SK-N-MC (cell line): Measurements from ENCODE around the gene ACTR2.

ENCODE experiments used
- DNase-seq: peaks from one replicate; pipeline ENCODE4 v3.0.0-alpha.2; 2011; ENCODE audit warnings: low read depth, low spot score
- H3K27ac ChIP-seq: fragments of 200-600 bp; sonication (generic); 2 replicates; pipeline ENCODE4 v1.5.1; 2016; ENCODE audit warnings: mixed run types
- H3K36me3 ChIP-seq: fragments of 200-600 bp; sonication (generic); 2 replicates; pipeline ENCODE4 v1.6.1; 2017; ENCODE audit warnings: antibody characterized with exemption, low read length, mixed read lengths; ENCODE audit not compliant: insufficient read depth
- H3K4me3 ChIP-seq: fragments of 200-600 bp; sonication (generic); 2 replicates; pipeline ENCODE4 v1.5.1; 2016
- H3K9ac ChIP-seq: fragments of 200-600 bp; sonication (generic); 2 replicates; pipeline ENCODE4 v1.8.0; 2017; ENCODE audit warnings: mixed run types, mixed read lengths; ENCODE audit not compliant: insufficient read length
- H3K9me3 ChIP-seq: fragments of 200-600 bp; sonication (generic); 2 replicates; pipeline ENCODE4 v1.6.1; 2017; ENCODE audit warnings: low read depth, mild to moderate bottlenecking, antibody characterized with exemption, low read length, moderate library complexity, mixed read lengths
- EZH2 ChIP-seq: fragments of 200-600 bp; sonication (generic); IDR thresholded peaks from one replicate; pipeline ENCODE4 v1.6.1; 2017; ENCODE audit warnings: antibody characterized with exemption
- FOXP2 ChIP-seq: optimal IDR thresholded peaks from 2 replicates; pipeline ENCODE3; 2011; ENCODE audit warnings: mild to moderate bottlenecking, moderate library complexity; ENCODE audit not compliant: insufficient read depth; ENCODE audit errors: extremely low read length, control extremely low read depth
- POLR2AphosphoS5 ChIP-seq: IDR thresholded peaks from 2 replicates; pipeline ENCODE4 v1.6.1; 2012; ENCODE audit warnings: mild to moderate bottlenecking, low read depth, low read length, borderline replicate concordance

Gene ACTR2

DNA sequence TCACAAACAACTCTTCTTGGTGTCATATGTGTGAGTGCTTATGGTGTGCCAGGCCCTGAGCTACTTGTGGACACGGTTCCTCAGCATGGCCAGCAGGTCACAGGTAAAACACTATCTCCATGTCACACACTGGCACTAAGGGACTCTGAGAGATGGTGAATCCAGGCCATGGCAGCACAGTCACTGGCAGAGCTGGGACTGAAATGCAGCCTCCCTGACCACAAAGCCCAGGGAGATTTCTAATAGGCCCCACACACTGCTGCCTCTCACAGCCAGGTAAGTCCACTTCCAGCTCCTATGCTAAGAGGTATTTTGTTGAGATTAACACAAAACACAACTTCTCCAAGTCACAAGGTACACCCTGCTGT lies 92.0 kb downstream of the ACTR2 start:
- Histone ChIP-seq H3K27ac (no peak overlapping the region), H3K9ac (no peak overlapping the region), H3K36me3 (peaks cover 14% of the 10 kb centered on the region), H3K4me3 (no peak overlapping the region), H3K9me3 (no peaks in the 10 kb centered on the region)
- DNase-seq: no peak
- no peak for TF ChIP-seq POLR2AphosphoS5
- TF ChIP-seq FOXP2: no peak
- TF ChIP-seq EZH2: no peak

DNA sequence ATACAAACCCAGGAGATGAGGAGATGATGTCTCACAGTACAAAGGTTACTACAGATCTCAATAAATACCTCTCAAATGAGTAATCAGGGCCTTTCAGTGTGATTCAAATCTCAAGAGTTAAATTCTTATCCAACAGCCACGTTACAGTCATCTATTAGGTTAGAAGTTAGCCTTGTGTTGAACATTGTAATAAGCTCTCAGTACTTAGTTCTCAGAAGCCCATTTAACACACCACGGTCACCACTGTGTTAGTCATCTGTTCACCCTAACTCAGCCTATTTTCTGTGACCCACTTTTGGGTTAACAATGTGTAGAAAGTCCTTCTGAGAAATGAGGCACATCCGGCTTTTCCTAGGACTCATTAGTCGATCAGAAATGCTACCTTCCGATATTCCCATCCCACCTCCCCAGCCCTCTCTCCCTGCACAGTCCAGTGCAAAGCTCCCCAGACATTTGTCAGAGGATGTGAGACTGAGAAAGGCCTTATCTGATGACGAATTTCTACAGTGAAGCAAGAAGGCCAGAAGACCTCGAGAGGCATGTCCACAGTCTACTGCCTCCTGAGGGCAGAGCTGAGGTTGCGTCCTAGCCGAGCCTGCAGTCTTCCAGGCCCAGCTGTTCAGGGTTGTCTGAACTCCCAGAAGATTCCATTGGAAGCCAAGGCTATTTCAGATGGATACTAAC lies 92.6 kb downstream of the ACTR2 start:
- Histone ChIP-seq H3K9me3 (no peaks in the 10 kb centered on the region), H3K4me3 (no peak overlapping the region), H3K27ac (no peak overlapping the region), H3K36me3 (peaks cover 9% of the 10 kb centered on the region), H3K9ac (no peak overlapping the region)
- DNase-seq: no peak
- TF ChIP-seq EZH2 (no peak), FOXP2 (no peak), POLR2AphosphoS5 (no peak)
